Embryonic facial prominence (tissue), 1 donor: Measurements from ENCODE around the gene ERFL.
"Not testable (repeated sequence)": the region's sequence is repeated elsewhere in the genome, so short reads cannot be mapped to it uniquely, and the experiment has no call there.

Experiments
- DNase-seq: peaks from one replicate; pipeline ENCODE4 v3.0.0-alpha.2; 2016; ENCODE audit errors: extremely low spot score

The ERFL gene

GRCh38 chr19:41941410-41942202 is 13.4 kb upstream of the ERFL start:
- no peak for DNase-seq

DNA sequence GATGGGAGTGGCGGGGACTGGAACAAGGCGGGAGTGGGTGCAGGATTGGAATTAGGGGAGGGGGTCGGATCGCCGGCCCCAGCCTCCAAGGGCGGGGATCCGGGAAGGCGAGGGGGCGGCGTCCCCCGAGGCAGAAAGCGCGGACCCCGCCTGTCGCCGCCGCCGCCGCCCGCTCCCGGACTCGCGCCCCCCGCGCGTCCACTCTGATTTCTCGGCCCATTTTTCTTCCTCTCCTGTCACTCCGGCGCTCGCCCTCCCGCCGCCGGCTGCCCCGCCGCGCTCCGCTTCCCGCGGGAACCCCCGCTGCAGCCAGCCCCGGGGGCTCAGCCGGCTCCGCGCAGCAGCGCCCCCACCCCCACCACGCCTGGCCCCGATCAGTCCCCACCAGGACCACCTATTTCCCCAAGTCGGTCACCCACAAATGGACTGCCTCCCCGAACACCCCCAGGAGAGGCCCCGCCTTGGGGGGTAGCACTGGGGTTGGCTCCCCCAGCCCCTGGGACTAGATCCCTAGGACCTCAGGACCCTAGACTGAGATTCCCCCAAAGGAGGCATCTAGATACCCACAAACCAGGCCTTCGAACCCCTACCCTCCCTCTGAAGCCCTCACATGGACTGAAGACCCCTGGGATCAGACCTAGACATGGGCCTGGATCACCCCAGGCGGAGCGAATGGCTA is 12.6 kb upstream of the ERFL start:
- DNase-seq: no peak

DNA sequence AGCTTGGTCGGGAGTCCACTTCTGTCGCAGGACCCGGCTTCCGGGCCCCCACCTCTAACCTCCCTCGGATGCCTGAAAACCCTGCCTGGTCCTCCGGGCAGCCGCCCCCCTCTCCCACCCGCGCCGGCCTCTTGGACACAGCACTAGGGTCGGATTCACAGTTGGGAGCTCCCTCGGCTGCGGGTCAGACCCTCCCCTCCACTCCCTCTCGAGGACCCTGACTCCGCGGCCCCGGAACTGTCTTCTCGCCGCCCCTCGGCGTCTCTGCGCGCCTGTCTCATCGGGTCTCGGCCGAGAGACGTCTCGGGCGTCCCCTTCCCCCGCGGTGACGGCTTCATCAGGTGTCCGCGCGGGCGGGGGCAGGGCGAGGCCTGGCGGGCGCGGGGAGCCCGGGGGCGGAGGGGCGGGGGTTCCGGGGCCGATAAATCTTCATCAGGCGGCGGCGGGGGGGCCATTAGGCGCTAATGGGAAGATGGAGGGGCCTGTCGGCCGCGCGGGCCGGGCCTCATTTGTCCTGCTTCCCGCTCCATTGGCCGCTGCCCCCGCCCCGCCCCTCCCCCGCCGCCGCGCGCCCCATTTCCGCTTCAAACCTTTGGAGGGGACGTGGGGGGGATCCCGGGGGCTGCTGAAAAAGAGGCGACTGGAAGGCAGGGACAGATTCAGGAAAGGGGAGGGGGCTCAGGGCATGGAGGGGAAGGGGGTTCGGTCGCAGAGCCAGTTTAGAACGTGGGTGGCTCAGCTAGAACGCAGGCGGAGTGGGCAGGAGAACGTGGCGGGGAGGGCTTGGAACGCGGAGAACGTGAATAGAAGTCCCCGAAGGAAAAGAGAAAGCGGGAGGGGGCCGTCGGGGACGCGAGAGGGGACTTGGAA is 11.8 kb upstream of the ERFL start:
- DNase-seq: no peak

DNA sequence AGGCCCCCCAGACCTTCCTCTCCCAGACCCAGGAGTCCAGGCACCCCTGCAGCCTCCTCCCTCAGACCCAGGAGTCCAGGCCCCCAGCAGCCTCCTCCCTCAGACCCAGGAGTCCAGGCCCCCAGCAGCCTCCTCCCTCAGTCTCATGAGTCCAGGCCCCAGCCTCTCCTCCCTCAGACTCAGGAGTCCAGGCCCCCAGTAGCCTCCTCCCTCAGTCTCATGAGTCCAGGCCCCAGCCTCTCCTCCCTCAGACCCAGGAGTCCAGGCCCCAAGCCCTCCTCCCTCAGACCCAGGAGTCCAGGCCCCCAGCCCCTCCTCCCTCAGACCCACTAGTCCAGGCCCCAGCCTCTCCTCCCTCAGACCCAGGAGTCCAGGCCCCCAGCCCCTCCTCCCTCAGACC is 11.0 kb upstream of the ERFL start:
- DNase-seq: not testable (repeated sequence)

- no peak for DNase-seq
These were observed 9.5 kb upstream of the ERFL start for GRCh38 chr19:41937525-41938468.

- DNase-seq: no peak
These were observed 8.7 kb upstream of the ERFL start for GRCh38 chr19:41936961-41937360.

GRCh38 chr19:41936416-41936850 is 8.2 kb upstream of the ERFL start:
- DNase-seq: no peak

- DNase-seq: no peak
These were observed 7.6 kb upstream of the ERFL start for GRCh38 chr19:41935760-41936415.

- DNase-seq: no peak
These were observed 6.7 kb upstream of the ERFL start for GRCh38 chr19:41934849-41935374.

DNA sequence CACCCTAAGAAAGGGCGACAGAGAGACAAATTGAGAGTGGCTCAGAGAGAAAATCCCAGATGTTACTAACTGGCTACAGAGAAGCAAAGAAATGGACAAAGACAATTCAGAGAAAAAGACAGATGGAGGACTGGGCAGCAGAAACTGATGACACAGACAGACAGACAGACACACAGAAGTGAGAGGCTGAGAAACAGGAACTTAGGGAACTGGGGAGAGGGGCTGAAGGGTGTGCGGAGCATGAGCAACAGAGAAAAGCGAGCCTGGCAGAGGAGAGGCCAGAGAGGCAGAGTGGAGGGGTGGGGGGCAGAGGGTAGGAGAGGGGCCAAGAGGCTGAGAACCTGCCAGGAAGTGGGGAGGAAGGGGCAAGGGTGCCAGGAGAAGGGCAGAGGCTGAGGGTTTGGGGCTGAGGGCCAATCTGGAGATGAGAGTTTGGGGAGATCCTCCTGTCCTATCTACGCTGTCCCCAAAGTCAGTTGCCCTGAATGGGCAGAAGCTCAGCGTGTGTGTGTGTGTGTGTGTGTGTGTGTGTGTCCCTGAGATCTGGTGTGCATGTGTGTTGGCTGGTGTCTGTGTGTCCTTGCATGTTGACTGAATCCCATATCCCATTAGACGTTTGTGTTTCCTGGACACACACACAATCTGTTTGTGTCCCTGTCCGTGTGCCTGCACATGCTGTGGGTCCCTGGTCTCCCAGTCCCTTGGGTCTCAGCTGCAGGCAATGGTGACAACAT is 5.6 kb upstream of the ERFL start:
- no peak for DNase-seq

GRCh38 chr19:41932720-41933332 is 4.6 kb upstream of the ERFL start:
- DNase-seq: no peak

DNA sequence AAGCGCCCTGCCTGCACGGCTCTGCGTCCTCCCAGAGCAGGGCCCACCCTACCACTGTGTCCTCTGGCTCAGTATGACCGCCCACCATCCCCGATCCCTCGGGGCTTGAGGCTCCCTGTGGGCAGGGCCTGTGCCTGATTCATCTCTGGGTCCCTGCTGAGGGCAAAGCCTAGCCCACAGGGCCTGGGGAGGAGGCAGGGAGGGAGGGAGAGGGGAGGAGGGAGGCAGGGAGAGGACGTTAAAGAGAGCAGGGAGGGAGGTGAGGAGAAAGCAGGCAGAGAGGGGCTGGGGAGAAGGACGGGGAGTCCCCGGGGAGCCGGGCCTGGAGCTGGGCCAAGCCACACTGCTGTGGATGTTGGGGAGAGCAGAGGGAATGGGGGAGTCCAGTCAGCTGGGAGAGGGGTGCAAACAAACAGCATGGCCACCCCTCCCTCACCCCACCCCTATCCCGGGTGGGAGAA is 4.0 kb upstream of the ERFL start:
- DNase-seq: no peak

DNA sequence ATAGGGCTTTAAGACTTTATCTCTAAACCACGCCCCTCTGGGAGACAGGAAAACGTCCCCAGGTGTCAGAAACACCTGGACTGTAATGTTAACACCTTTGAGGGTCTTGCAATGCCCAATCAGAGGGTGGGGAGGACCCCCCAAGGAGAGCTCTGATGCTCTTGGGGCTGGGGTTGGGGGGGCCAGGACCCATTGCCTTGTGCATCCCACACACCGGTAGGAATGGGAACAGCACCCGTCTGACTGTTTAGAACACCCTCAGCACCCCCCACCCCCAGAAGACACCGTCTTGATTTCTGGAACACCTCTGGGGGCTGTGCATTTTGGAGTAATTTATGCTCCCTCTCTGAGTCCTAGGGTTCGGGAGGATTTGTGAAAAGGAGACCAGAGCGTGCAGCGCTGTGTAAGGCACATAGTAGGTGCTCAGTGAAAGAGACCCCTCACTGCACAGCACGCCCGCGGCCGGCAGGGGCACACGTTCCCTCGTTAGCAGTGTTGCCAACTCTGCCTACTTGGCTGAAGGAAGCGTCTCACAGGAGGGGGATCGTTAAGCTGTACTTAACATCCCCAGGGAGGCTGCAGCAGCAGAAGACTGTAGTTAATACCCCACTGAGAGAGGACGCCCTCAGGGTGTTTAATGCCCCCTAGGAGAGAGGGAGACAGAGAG is 2.8 kb upstream of the ERFL start:
- no peak for DNase-seq

- DNase-seq: no peak
These were observed 2.1 kb upstream of the ERFL start for GRCh38 chr19:41930322-41930722.

GRCh38 chr19:41929536-41930071 is 1.4 kb upstream of the ERFL start:
- DNase-seq: no peak

DNA sequence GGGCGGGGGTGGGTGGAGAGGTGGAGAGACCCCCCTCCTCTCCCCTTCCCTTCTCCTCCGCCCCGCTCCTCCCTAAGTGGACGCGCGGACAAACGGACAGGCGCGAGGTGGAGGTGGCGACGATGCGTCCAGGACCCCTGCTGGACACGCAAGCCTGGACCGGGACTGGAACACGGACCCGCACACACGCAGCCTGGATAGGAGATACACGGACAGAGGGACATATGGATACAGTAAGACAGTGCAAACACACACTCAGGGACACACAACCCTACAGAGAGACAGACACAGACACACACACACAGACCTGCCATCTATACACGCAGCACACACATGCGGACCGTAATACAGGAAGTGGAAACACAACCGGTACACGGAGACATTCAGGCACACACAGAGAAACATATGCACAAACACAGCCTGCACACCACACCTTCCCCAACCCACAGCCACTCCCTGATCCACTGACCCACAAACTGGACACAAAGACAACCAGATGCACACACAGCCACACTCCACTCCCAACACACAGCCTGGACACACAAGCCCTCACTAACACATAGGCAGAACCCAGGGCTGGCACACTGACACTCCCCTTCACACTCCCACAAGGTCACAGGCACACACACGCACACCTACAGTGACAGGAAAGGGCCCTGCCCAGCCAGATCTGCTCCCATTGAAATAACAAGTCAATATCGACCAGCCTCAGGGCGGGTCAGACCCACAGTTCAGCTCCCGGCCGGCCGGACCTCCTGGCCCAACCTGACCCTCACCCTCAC is 696 bp upstream of the ERFL start:
- no peak for DNase-seq

DNA sequence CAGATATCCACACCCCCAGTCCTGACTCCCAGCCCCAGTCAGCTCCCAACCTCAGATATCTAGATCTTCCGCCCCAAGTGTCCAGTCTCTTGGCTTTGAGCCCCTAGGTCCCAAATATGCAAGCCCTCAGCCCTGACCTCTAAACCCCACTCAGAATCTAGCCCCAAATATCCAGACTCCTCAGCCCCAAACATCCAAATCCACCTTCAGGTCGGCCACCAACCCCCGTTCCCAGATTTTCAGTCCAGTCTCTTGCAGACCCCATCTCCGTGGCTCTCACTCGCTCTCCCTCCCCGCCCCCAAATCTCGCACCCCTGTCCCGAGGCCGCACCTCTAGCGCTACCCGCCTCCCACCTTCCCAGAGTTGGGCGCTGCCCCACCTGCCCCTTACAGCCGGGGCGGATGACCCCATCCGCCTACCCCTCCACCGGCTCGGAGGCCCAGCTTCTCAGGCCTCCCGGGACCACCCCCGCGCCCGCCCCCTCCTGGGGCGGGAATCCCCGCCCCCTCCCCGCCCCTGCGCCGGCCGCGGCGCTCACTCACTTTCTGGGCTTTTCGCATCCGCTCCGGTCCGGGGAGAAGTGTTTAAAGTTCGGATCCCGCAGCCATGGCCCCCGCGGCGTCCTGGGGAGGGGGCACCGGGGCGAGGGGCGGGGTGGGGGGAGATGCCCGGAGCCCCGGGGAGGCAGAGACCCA is 604 bp downstream of the ERFL start:
- no peak for DNase-seq
